K562 (cell line): ENCODE measurements around the gene DYNC2H1. TPM values are rescaled to one million over a fixed set of nuclear protein-coding genes. Genes with fewer than 3 reads are reported as not detected.

Experiments
- ATAC-seq: fragments of 200-7000 bp; cut with Tn5 transposase; 3 replicates; pipeline ENCODE4 v1.9.1; 2020; ENCODE audit warnings: moderate library complexity
- BruUV-seq: library from RNA; stranded (reverse); fragments of 400-500 nt; replicated peaks from 2 replicates; lab custom pipeline; 2021; lab: Mats Ljungman, UMichigan
- CTCF ChIA-PET: fragments of 300-600 bp; formaldehyde crosslinking; extraction: SDS; loops from one replicate; lab custom pipeline; 2021; ENCODE audit warnings: low intra/inter-chr PET ratio; lab: Yijun Ruan, JAX
- POLR2A ChIA-PET: fragments of 300-600, 350-650 bp; sonication (Branson Sonifier 250); formaldehyde crosslinking; extraction: SDS; loops from one replicate; lab custom pipeline; 2021; ENCODE audit warnings: antibody characterized with exemption, inconsistent platforms; lab: Yijun Ruan, JAX
- DNase-seq, 4 experiments: peaks; one replicate each; pipeline versions ENCODE4 v3.0.0 to v3.0.0-alpha.2; 2011 to 2018; ENCODE audit warnings: low spot score in 3 of 4, mixed read lengths in 3 of 4; ENCODE audit errors: extremely low read depth in 1 of 4
- FAIRE-seq: peaks from 2 replicates; lab custom pipeline; 2011; peaks lifted over from hg19 to GRCh38; lab: Jason Lieb, UNC
- H2AFZ ChIP-seq: 2 replicates; pipeline ENCODE4 v1.6.0; 2011; ENCODE audit warnings: low read depth, low read length, control low read depth, inconsistent platforms
- H3K27ac ChIP-seq: fragments of 200-600 bp; 3 replicates; pipeline ENCODE4 v1.8.0; 2011; ENCODE audit warnings: low read depth, mild to moderate bottlenecking, control low read depth, inconsistent platforms, low read length, moderate library complexity, mixed read lengths; ENCODE audit errors: extremely low read depth
- H3K27me3 ChIP-seq, 2 experiments: fragments of 300-600 bp in 1 of 2; 2 replicates in 1 of 2; 3 replicates in 1 of 2; pipeline versions ENCODE4 v1.6.0 to v1.8.0; 2011; ENCODE audit warnings: inconsistent platforms in 2 of 2, low read length in 2 of 2, mild to moderate bottlenecking in 1 of 2, mixed read lengths in 1 of 2, moderate library complexity in 1 of 2; ENCODE audit not compliant: control insufficient read depth in 2 of 2, insufficient read depth in 2 of 2
- H3K36me3 ChIP-seq: fragments of 300-600 bp; 3 replicates; pipeline ENCODE4 v1.8.0; 2011; ENCODE audit warnings: mild to moderate bottlenecking, low read length, inconsistent platforms; ENCODE audit not compliant: control insufficient read depth, insufficient read depth
- H3K4me1 ChIP-seq, 2 experiments: fragments of 200-600 bp in 1 of 2; replicated peaks in 1 of 2; 2 replicates in 1 of 2; 3 replicates in 1 of 2; pipeline versions ENCODE4 v1.5.1 to v1.8.0; 2011; ENCODE audit warnings: inconsistent platforms in 2 of 2, low read length in 2 of 2, mild to moderate bottlenecking in 1 of 2, mixed read lengths in 1 of 2, moderate library complexity in 1 of 2; ENCODE audit not compliant: control insufficient read depth in 2 of 2, insufficient read depth in 2 of 2
- H3K4me2 ChIP-seq: 2 replicates; pipeline ENCODE4 v1.6.1; 2011; ENCODE audit warnings: low read length, control low read depth, inconsistent platforms, mixed read lengths; ENCODE audit not compliant: insufficient read depth
- H3K4me3 ChIP-seq: fragments of 200-600 bp; sonication (generic), shearing (Covaris generic); 2 replicates; pipeline ENCODE4 v1.5.1; 2016; ENCODE audit warnings: control low read depth, inconsistent platforms
- H3K79me2 ChIP-seq: fragments of 200-600 bp; 3 replicates; pipeline ENCODE4 v1.8.0; 2011; ENCODE audit warnings: low read length, inconsistent platforms; ENCODE audit not compliant: control insufficient read depth, insufficient read depth
- H3K9ac ChIP-seq, 2 experiments: 2 replicates each; pipeline versions ENCODE4 v1.6.0 to v1.6.1; 2011; ENCODE audit warnings: low read depth in 2 of 2, low read length in 2 of 2, control low read depth in 1 of 2, inconsistent platforms in 1 of 2, mild to moderate bottlenecking in 1 of 2, mixed read lengths in 1 of 2; ENCODE audit not compliant: insufficient read depth in 1 of 2
- H3K9me1 ChIP-seq: one replicate; pipeline ENCODE4 v1.6.0; 2011; ENCODE audit warnings: inconsistent platforms, mild to moderate bottlenecking, low read length, moderate library complexity; ENCODE audit not compliant: control insufficient read depth, insufficient read depth
- H3K9me3 ChIP-seq: replicated peaks from 2 replicates; pipeline ENCODE4 v1.5.1; 2011; ENCODE audit warnings: low read depth, low read length, inconsistent platforms; ENCODE audit not compliant: control insufficient read depth, insufficient read depth
- H4K20me1 ChIP-seq: replicated peaks from 2 replicates; pipeline ENCODE4 v1.6.1; 2011; ENCODE audit warnings: low read length, inconsistent platforms, mixed read lengths; ENCODE audit not compliant: control insufficient read depth, insufficient read depth
- ESRRB ChIP-seq: fragments of 250-450 bp; sonication (Bioruptor Pico); IDR thresholded peaks from 2 replicates; pipeline ENCODE4 v1.5.0; 2020; ENCODE audit warnings: mild to moderate bottlenecking, moderate library complexity, borderline replicate concordance
- FOSL1 ChIP-seq: fragments of 200-800 bp; sonication (Bioruptor generic); conservative IDR thresholded peaks from 2 replicates; pipeline ENCODE4 v1.6.1; 2016; ENCODE audit warnings: missing genetic modification characterization, missing compliant biosample characterization
- HMGXB4 ChIP-seq: sonication (generic); formaldehyde crosslinking; IDR thresholded peaks from 2 replicates; pipeline ENCODE4 v1.8.1; 2023; ENCODE audit warnings: mild to moderate bottlenecking, missing genetic modification reagents
- HNRNPK ChIP-seq: fragments of 200-400 bp; formaldehyde crosslinking; IDR thresholded peaks from one replicate; pipeline ENCODE4 v1.6.1; 2018; ENCODE audit warnings: mild to moderate bottlenecking, low read depth, low read length; ENCODE audit not compliant: poor library complexity, severe bottlenecking
- JUNB ChIP-seq: fragments of 450-650 bp; formaldehyde crosslinking; conservative IDR thresholded peaks from 2 replicates; pipeline ENCODE4 v1.4.0; 2020; ENCODE audit warnings: mild to moderate bottlenecking
- KDM4B ChIP-seq, 2 experiments: fragments of 450-650 bp in 1 of 2; sonication (generic) in 1 of 2; IDR thresholded peaks; 2 replicates each; pipeline ENCODE4 v1.6.1; 2016 to 2017; ENCODE audit warnings: borderline replicate concordance in 2 of 2, antibody characterized with exemption in 1 of 2, low read depth in 1 of 2, mild to moderate bottlenecking in 1 of 2
- MTA3 ChIP-seq: fragments of 450-650 bp; formaldehyde crosslinking; IDR thresholded peaks from 2 replicates; pipeline ENCODE4 v1.6.1; 2017; ENCODE audit warnings: mild to moderate bottlenecking, borderline replicate concordance
- POLR2H ChIP-seq: IDR thresholded peaks from 2 replicates; pipeline ENCODE4 v1.6.1; 2016; ENCODE audit warnings: missing genetic modification characterization, low read depth, mild to moderate bottlenecking, control low read depth, missing compliant biosample characterization, moderate library complexity
- PTBP1 ChIP-seq: fragments of 200-400 bp; formaldehyde crosslinking; IDR thresholded peaks from 2 replicates; pipeline ENCODE4 v1.6.1; 2017; ENCODE audit warnings: low read depth, low read length
- TBP ChIP-seq: optimal IDR thresholded peaks from 2 replicates; pipeline ENCODE3; 2011; ENCODE audit warnings: low read depth, low read length, improper control_type of control experiment
- ZNF212 ChIP-seq: fragments of 450-650 bp; formaldehyde crosslinking; IDR thresholded peaks from 2 replicates; pipeline ENCODE4 v1.4.0; 2020; ENCODE audit warnings: mild to moderate bottlenecking
- ZNF76 ChIP-seq: fragments of 250-450 bp; sonication (Bioruptor Pico); IDR thresholded peaks from 2 replicates; pipeline ENCODE4 v1.4.0; 2020; ENCODE audit warnings: mild to moderate bottlenecking, moderate library complexity, borderline replicate concordance
- WGBS: fragments of 100-300 bp; shearing (Covaris generic); methylation state at CpG from one replicate; pipeline ENCODE4 v1.1.6; 2016; ENCODE audit warnings: low coverage, mixed read lengths; ENCODE audit not compliant: insufficient coverage; ENCODE audit errors: missing lambda C conversion rate; 5-methylcytosine and 5-hydroxymethylcytosine counted together
- in situ Hi-C: fragments of 300-500 bp; cut with MboI; formaldehyde crosslinking; loops from 4 replicates; pipeline ENCODE4 v1.15.0; 2018; ENCODE audit warnings: inconsistent platforms, mixed read lengths
- intact Hi-C: fragments of 100-400 bp; cut with micrococcal nuclease; formaldehyde crosslinking; loops from 2 replicates; pipeline ENCODE4 v1.14.2; 2022
- polyA plus RNA-seq, 8 experiments: library from polyadenylated mRNA; depleted of rRNA in 4 of 8; stranded (reverse) in 5 of 8; unstranded in 3 of 8; fragments of >200 nt; fragmentation: Nextera tagmentation in 2 of 8; fragmentation: Illumina TruSeq in 1 of 8; extraction: Ambion mirVana in 2 of 8; extraction: Trizol in 1 of 8; gene quantifications; 2 replicates each; pipeline versions ENCODE4 v1.2.1 to v1.2.3, GENCODE V29; 2011 to 2014; ENCODE audit warnings: inconsistent platforms in 1 of 8, missing spikeins in 1 of 8
- total RNA-seq, 7 experiments: library from RNA; depleted of rRNA in 6 of 7; stranded (reverse); fragments of >200 nt in 6 of 7; fragmentation: Illumina TruSeq in 2 of 7; extraction: Trizol in 2 of 7; gene quantifications; 2 replicates each; pipeline versions ENCODE4 v1.2.1 to v1.2.3, GENCODE V29; 2011 to 2021; ENCODE audit warnings: low replicate concordance in 1 of 7

Gene DYNC2H1
- total and polyA plus RNA-seq, 9 of the 15 experiments (the other 6 are each of a cell fraction or from before 2014, with no cell fraction given), result 0.08 to 0.64 (median 0.20) TPM

GRCh38 chr11:103091801-103092524 lies 17.3 kb upstream of the DYNC2H1 start, which contains the start of gene DCUN1D5:
TSS of gene DCUN1D5 (minus strand) at chr11:103092160. CDS start at chr11:103091872, 288 bp downstream.
- peak within 1 kb of the TSS; percentile 89 to 95 for H3K9ac ChIP-seq
- H3K27me3 ChIP-seq, result peaks cover 0 to 3% of the 10 kb centered on the region in 2 experiments; a peak in 2 of 5 replicates
- FAIRE-seq, result peak; percentile 96
- H3K4me3 ChIP-seq, result peak within 1 kb of the TSS; percentile 95
- ChIA-PET CTCF (no interaction called here), POLR2A (interaction anchor here (0.7 to 1.4 kb wide), 7 partner anchors 9 to 316 kb away, joined by 3 to 7 read pairs (median 4); partner anchors contain the start of gene DYNC2H1)
- DNase-seq, result peak; percentile 90 to 97 (median 94)
- H3K36me3 ChIP-seq, result peaks cover 25% of the 10 kb centered on the region
- peak within 1 kb of the TSS; percentile 91 for H3K27ac ChIP-seq
- no peaks in the 10 kb centered on the region for H3K4me1 ChIP-seq
- no peaks in the 10 kb centered on the region for H3K9me1 ChIP-seq
- under 1% methylated on average over 49 of the region's 54 CpGs for WGBS
- peak within 1 kb of the TSS; percentile 94 for H2AFZ ChIP-seq
- no TSS peak for BruUV-seq
- intact Hi-C loops, result loop anchor here (1.0 kb wide), 1 partner anchor 17 kb away; the partner anchor contains the start of gene DYNC2H1
- in situ Hi-C loops, result no loop called here
- peak; percentile 91 for ATAC-seq
- H3K4me2 ChIP-seq, result peak within 1 kb of the TSS; percentile 94
- 0 out of 2 replicates have a peak, but pooled peaks cover 4% of the 10 kb centered on the region for H4K20me1 ChIP-seq
- H3K79me2 ChIP-seq, result peaks cover 53% of the 10 kb centered on the region
- H3K9me3 ChIP-seq, result no peaks in the 10 kb centered on the region; the same call in 1 of the 2 replicates
- peak; percentile 63 for TF ChIP-seq JUNB (CRISPR knock-in tag)
- TF ChIP-seq FOSL1 (tag), result 0 out of 2 replicates have a peak, but pooled peaks have one; percentile 31
- TF ChIP-seq ZNF212 (CRISPR knock-in tag), result no peak
- no peak for TF ChIP-seq HNRNPK
- no peak for TF ChIP-seq PTBP1
- peak; percentile 83 for TF ChIP-seq MTA3
- TF ChIP-seq POLR2H (tag), result peak; percentile 81; the same call in 1 of the 2 replicates
- peak in 1 of 2 experiments; percentile 46; a peak in 2 of 4 replicates for TF ChIP-seq KDM4B (IDR thresholded peaks at IDR 0.05; ENCODE audit: borderline replicate concordance in 2 of 2, low read depth in 1 of 2)
- TF ChIP-seq HMGXB4 (CRISPR knock-in tag), result no peak; the same call in 1 of the 2 replicates
- TF ChIP-seq ESRRB (CRISPR knock-in tag), result no peak
- TF ChIP-seq TBP, result peak; percentile 83
- 0 out of 2 replicates have a peak, but pooled peaks have one; percentile 15 for TF ChIP-seq ZNF76 (CRISPR knock-in tag)
